WTC11 (cell line): ENCODE measurements around the gene LHX4. TPM values are rescaled to one million over a fixed set of nuclear protein-coding genes. Genes with fewer than 3 reads are reported as not detected.

Experiments
- ATAC-seq: fragments of 200-7000 bp; cut with Tn5 transposase; 2 replicates; pipeline ENCODE4 v1.10.0; 2021; ENCODE audit warnings: mild to moderate bottlenecking, moderate library complexity
- CTCF ChIA-PET: fragments of 300-600 bp; sonication (Branson Sonifier 250); formaldehyde crosslinking; loops from one replicate; lab custom pipeline; 2021; ENCODE audit warnings: antibody characterized with exemption; lab: Charles Lee
- POLR2A ChIA-PET: fragments of 350-600 bp; sonication (Branson Sonifier 250); formaldehyde crosslinking; loops from one replicate; lab custom pipeline; 2021; ENCODE audit warnings: antibody characterized with exemption; lab: Charles Lee
- DNase-seq: peaks from one replicate; pipeline ENCODE4 v3.0.0; 2021; ENCODE audit warnings: low spot score
- H3K27ac Mint-ChIP-seq: 2 replicates; pipeline ENCODE4 v1.8.0; 2021; ENCODE audit warnings: mixed read lengths
- H3K27me3 Mint-ChIP-seq: 2 replicates; pipeline ENCODE4 v1.8.0; 2021; ENCODE audit warnings: low read depth, mild to moderate bottlenecking, moderate library complexity, mixed read lengths
- H3K36me3 Mint-ChIP-seq: 2 replicates; pipeline ENCODE4 v1.8.0; 2021; ENCODE audit warnings: mixed read lengths
- H3K4me1 Mint-ChIP-seq: 2 replicates; pipeline ENCODE4 v1.8.0; 2022; ENCODE audit warnings: mixed read lengths
- H3K4me3 Mint-ChIP-seq: 2 replicates; pipeline ENCODE4 v1.8.0; 2021; ENCODE audit warnings: mild to moderate bottlenecking, moderate library complexity, mixed read lengths
- H3K9me3 Mint-ChIP-seq: 2 replicates; pipeline ENCODE4 v1.8.0; 2021; ENCODE audit warnings: mixed read lengths
- AFF4 ChIP-seq: sonication (generic); formaldehyde crosslinking; IDR thresholded peaks from 2 replicates; pipeline ENCODE4 v1.8.1; 2023; ENCODE audit warnings: mild to moderate bottlenecking, missing genetic modification reagents, borderline replicate concordance
- ATF3 ChIP-seq: sonication (generic); formaldehyde crosslinking; conservative IDR thresholded peaks from 2 replicates; pipeline ENCODE4 v1.8.1; 2022; ENCODE audit warnings: mild to moderate bottlenecking, missing genetic modification reagents
- FOXP1 ChIP-seq: sonication (generic); formaldehyde crosslinking; IDR thresholded peaks from 2 replicates; pipeline ENCODE4 v1.8.0; 2022; ENCODE audit warnings: missing genetic modification reagents, mild to moderate bottlenecking, moderate library complexity, borderline replicate concordance
- GABPB1 ChIP-seq: sonication (generic); formaldehyde crosslinking; IDR thresholded peaks from 2 replicates; pipeline ENCODE4 v1.8.1; 2023; ENCODE audit warnings: mild to moderate bottlenecking, missing genetic modification reagents
- HMGA2 ChIP-seq: fragments of 250-450 bp; sonication (Bioruptor Pico); IDR thresholded peaks from 2 replicates; pipeline ENCODE4 v1.4.0; 2021; ENCODE audit warnings: mild to moderate bottlenecking, moderate library complexity
- IRF2 ChIP-seq: sonication (generic); formaldehyde crosslinking; IDR thresholded peaks from 2 replicates; pipeline ENCODE4 v1.8.0; 2022; ENCODE audit warnings: low read depth, missing genetic modification reagents, borderline replicate concordance
- JAZF1 ChIP-seq: fragments of 250-450 bp; sonication (Bioruptor Pico); IDR thresholded peaks from 2 replicates; pipeline ENCODE4 v1.9.0; 2021; ENCODE audit warnings: moderate library complexity, mild to moderate bottlenecking, inconsistent platforms
- MLX ChIP-seq: sonication (generic); formaldehyde crosslinking; IDR thresholded peaks from 2 replicates; pipeline ENCODE4 v1.8.1; 2023; ENCODE audit warnings: mild to moderate bottlenecking, missing genetic modification reagents, moderate library complexity
- MXD4 ChIP-seq: fragments of 250-450 bp; sonication (Bioruptor Pico); IDR thresholded peaks from 2 replicates; pipeline ENCODE4 v1.8.0; 2021; ENCODE audit warnings: mild to moderate bottlenecking, moderate library complexity, borderline replicate concordance
- NFATC4 ChIP-seq: fragments of 250-450 bp; sonication (Bioruptor Pico); IDR thresholded peaks from 2 replicates; pipeline ENCODE4 v1.9.0; 2021; ENCODE audit warnings: mild to moderate bottlenecking
- NR2C2 ChIP-seq: sonication (generic); formaldehyde crosslinking; IDR thresholded peaks from 2 replicates; pipeline ENCODE4 v1.8.0; 2022; ENCODE audit warnings: mild to moderate bottlenecking, missing genetic modification reagents
- OVOL2 ChIP-seq: fragments of 250-450 bp; sonication (Bioruptor Pico); IDR thresholded peaks from 2 replicates; pipeline ENCODE4 v1.9.0; 2021; ENCODE audit warnings: mild to moderate bottlenecking, borderline replicate concordance
- STAT6 ChIP-seq: sonication (generic); formaldehyde crosslinking; conservative IDR thresholded peaks from 2 replicates; pipeline ENCODE4 v1.8.1; 2023; ENCODE audit warnings: mild to moderate bottlenecking, low read depth, missing genetic modification reagents, moderate library complexity
- TP53 ChIP-seq: sonication (generic); formaldehyde crosslinking; IDR thresholded peaks from 2 replicates; pipeline ENCODE4 v1.8.1; 2023; ENCODE audit warnings: mild to moderate bottlenecking, missing genetic modification reagents
- ZBTB43 ChIP-seq: sonication (generic); formaldehyde crosslinking; IDR thresholded peaks from 2 replicates; pipeline ENCODE4 v1.8.1; 2023; ENCODE audit warnings: mild to moderate bottlenecking, missing genetic modification reagents
- ZMAT4 ChIP-seq: fragments of 250-450 bp; sonication (Bioruptor Pico); IDR thresholded peaks from 2 replicates; pipeline ENCODE4 v1.9.0; 2021; ENCODE audit warnings: mild to moderate bottlenecking
- ZNF263 ChIP-seq: sonication (generic); formaldehyde crosslinking; IDR thresholded peaks from 2 replicates; pipeline ENCODE4 v1.8.1; 2022; ENCODE audit warnings: low read depth, mild to moderate bottlenecking, moderate library complexity, missing genetic modification reagents
- ZNF396 ChIP-seq: fragments of 250-450 bp; sonication (Bioruptor Pico); IDR thresholded peaks from 2 replicates; pipeline ENCODE4 v1.8.0; 2021; ENCODE audit warnings: mild to moderate bottlenecking, moderate library complexity, borderline replicate concordance
- ZNF425 ChIP-seq: fragments of 250-450 bp; sonication (Bioruptor Pico); conservative IDR thresholded peaks from 2 replicates; pipeline ENCODE4 v1.9.0; 2021; ENCODE audit warnings: mild to moderate bottlenecking
- ZSCAN18 ChIP-seq: fragments of 250-450 bp; sonication (Bioruptor Pico); IDR thresholded peaks from 2 replicates; pipeline ENCODE4 v2.1.2; 2022; ENCODE audit warnings: mild to moderate bottlenecking, moderate library complexity
- total RNA-seq: library from RNA; stranded (reverse); gene quantifications from 3 replicates; pipeline ENCODE4 v1.2.3, GENCODE V29; 2021

Gene LHX4
- total RNA-seq, 1 experiment from 2014 or later, result 19.2 TPM

- TF ChIP-seq STAT6 (CRISPR knock-in tag) (no peak), NR2C2 (CRISPR knock-in tag) (no peak), ZNF263 (no peak), OVOL2 (no peak), AFF4 (no peak), NFATC4 (CRISPR knock-in tag) (no peak)
Observed at GRCh38 chr1:180182643-180183311, 47.3 kb upstream of the LHX4 start (continued).

GRCh38 chr1:180183426-180183825, 46.6 kb upstream of the LHX4 start:
- no peak overlapping the region for H3K27ac Mint-ChIP-seq
- no peak for DNase-seq
- no peak for ATAC-seq
- H3K9me3 Mint-ChIP-seq, result no peaks in the 10 kb centered on the region
- TF ChIP-seq ZSCAN18 (CRISPR knock-in tag) (no peak), TP53 (CRISPR knock-in tag) (no peak), ZBTB43 (no peak), HMGA2 (CRISPR knock-in tag) (no peak), ATF3 (CRISPR knock-in tag) (no peak), ZNF396 (CRISPR knock-in tag) (no peak), FOXP1 (no peak)
- CTCF ChIA-PET, result interaction anchor here (7.5 kb wide), 1 partner anchor 16 kb away, joined by 140 read pairs; no protein-coding TSS in a partner anchor
- H3K36me3 Mint-ChIP-seq, result peaks cover 15% of the 10 kb centered on the region; the same call in 1 of the 2 replicates
- no peaks in the 10 kb centered on the region for H3K27me3 Mint-ChIP-seq
- no peaks in the 10 kb centered on the region for H3K4me1 Mint-ChIP-seq
- POLR2A ChIA-PET, result no interaction called here
- H3K4me3 Mint-ChIP-seq, result no peak overlapping the region

- no peak for ATAC-seq
- ChIA-PET POLR2A (no interaction called here), CTCF (interaction anchor here (7.5 kb wide), 1 partner anchor 16 kb away, joined by 140 read pairs; no protein-coding TSS in a partner anchor)
- Mint-ChIP-seq H3K4me3 (no peak overlapping the region), H3K9me3 (no peaks in the 10 kb centered on the region), H3K27me3 (no peaks in the 10 kb centered on the region), H3K36me3 (peaks cover 15% of the 10 kb centered on the region; the same call in 1 of the 2 replicates), H3K4me1 (no peaks in the 10 kb centered on the region), H3K27ac (0 out of 2 replicates have a peak overlapping the region, but pooled peaks have one; percentile 3)
- DNase-seq, result no peak
- TF ChIP-seq MXD4, result no peak
- TF ChIP-seq GABPB1, result no peak
- TF ChIP-seq JAZF1 (CRISPR knock-in tag), result no peak
- no peak for TF ChIP-seq ZMAT4 (CRISPR knock-in tag)
- no peak for TF ChIP-seq ZNF425 (CRISPR knock-in tag)
- no peak for TF ChIP-seq MLX (CRISPR knock-in tag)
- no peak for TF ChIP-seq IRF2 (CRISPR knock-in tag)
Observed at GRCh38 chr1:180184041-180184440, 46.0 kb upstream of the LHX4 start.
